Upper lobe of right lung (tissue), 1 donor: ENCODE measurements around the gene BFSP2. TPM values are rescaled to one million over a fixed set of nuclear protein-coding genes. Genes with fewer than 3 reads are reported as not detected.

ENCODE experiments used
- ATAC-seq: fragments of 200-7000 bp; cut with Tn5 transposase; one replicate; pipeline ENCODE4 v1.9.1; 2020; ENCODE audit warnings: mild to moderate bottlenecking, moderate library complexity
- DNase-seq: peaks from one replicate; pipeline ENCODE4 v3.0.0-alpha.2; 2020
- H3K27ac ChIP-seq: fragments of 200-600 bp; one replicate; pipeline ENCODE4 v1.8.0; 2022
- H3K27me3 ChIP-seq: fragments of 200-600 bp; one replicate; pipeline ENCODE4 v1.8.0; 2022; ENCODE audit warnings: mild to moderate bottlenecking
- H3K36me3 ChIP-seq: fragments of 200-600 bp; one replicate; pipeline ENCODE4 v1.8.0; 2022
- H3K4me1 ChIP-seq: fragments of 200-600 bp; one replicate; pipeline ENCODE4 v1.8.0; 2022
- H3K4me3 ChIP-seq: fragments of 200-600 bp; one replicate; pipeline ENCODE4 v1.8.0; 2022; ENCODE audit warnings: mild to moderate bottlenecking
- H3K9me3 ChIP-seq: fragments of 200-600 bp; one replicate; pipeline ENCODE4 v1.8.0; 2022
- CTCF ChIP-seq: fragments of 200-600 bp; IDR thresholded peaks from one replicate; pipeline ENCODE4 v1.8.0; 2022; ENCODE audit warnings: antibody characterized with exemption
- intact Hi-C: fragments of 100-400 bp; cut with DNase I; formaldehyde crosslinking; loops from one replicate; pipeline ENCODE4 v1.11.0; 2022
- total RNA-seq: library from RNA; stranded (reverse); fragmentation: NEBNext Ultra II Directional; extraction: Animal tissue kit (Norgen Biotek cat#: 25700); gene quantifications from one replicate; pipeline ENCODE4 v1.2.1, GENCODE V29; 2021
- donor health status: DM: no; HTN: yes; CAD: no; lungs with severe emphysema.

The BFSP2 gene
- total RNA-seq, 1 donor from 2014 or later = not detected

GRCh38 chr3:133377396-133377795 is 22.5 kb upstream of the BFSP2 start:
- DNase-seq (no peak), ATAC-seq (peak; percentile 19)
- Histone ChIP-seq H3K4me1 (no peaks in the 10 kb centered on the region), H3K27me3 (no peaks in the 10 kb centered on the region), H3K4me3 (no peak overlapping the region), H3K36me3 (no peaks in the 10 kb centered on the region), H3K9me3 (no peaks in the 10 kb centered on the region), H3K27ac (no peak overlapping the region)
- TF ChIP-seq CTCF = peak; percentile 28
- intact Hi-C loops = no loop called here

- Histone ChIP-seq H3K9me3 (no peaks in the 10 kb centered on the region), H3K4me3 (no peak overlapping the region), H3K4me1 (peaks cover 5% of the 10 kb centered on the region), H3K27ac (no peak overlapping the region), H3K36me3 (no peaks in the 10 kb centered on the region), H3K27me3 (no peaks in the 10 kb centered on the region)
- ATAC-seq (no peak), DNase-seq (no peak)
- no peak for TF ChIP-seq CTCF
- intact Hi-C loops = loop anchor here (5.0 kb wide), 1 partner anchor 338 kb away; no protein-coding TSS in a partner anchor
Measured at GRCh38 chr3:133379926-133380325, 19.9 kb upstream of the BFSP2 start.

GRCh38 chr3:133380481-133381225 is 19.2 kb upstream of the BFSP2 start:
- no peak for DNase-seq
- Histone ChIP-seq H3K4me3 (no peak overlapping the region), H3K27ac (no peak overlapping the region), H3K36me3 (no peaks in the 10 kb centered on the region), H3K4me1 (peaks cover 5% of the 10 kb centered on the region), H3K27me3 (no peaks in the 10 kb centered on the region), H3K9me3 (no peaks in the 10 kb centered on the region)
- no peak for TF ChIP-seq CTCF
- ATAC-seq = no peak
- intact Hi-C loops = loop anchor here (5.0 kb wide), 1 partner anchor 338 kb away; no protein-coding TSS in a partner anchor

GRCh38 chr3:133381346-133382109 is 18.3 kb upstream of the BFSP2 start:
- H3K27ac ChIP-seq = no peak overlapping the region
- H3K4me1 ChIP-seq = peaks cover 5% of the 10 kb centered on the region
- no peaks in the 10 kb centered on the region for H3K36me3 ChIP-seq
- no peak for DNase-seq
- ATAC-seq = no peak
- H3K9me3 ChIP-seq = no peaks in the 10 kb centered on the region
- no peak for TF ChIP-seq CTCF
- no peaks in the 10 kb centered on the region for H3K27me3 ChIP-seq
- H3K4me3 ChIP-seq = no peak overlapping the region
- intact Hi-C loops = loop anchor here (5.0 kb wide), 1 partner anchor 339 kb away; no protein-coding TSS in a partner anchor

GRCh38 chr3:133383175-133383574 is 16.7 kb upstream of the BFSP2 start:
- ATAC-seq = peak; percentile 79
- Histone ChIP-seq H3K9me3 (no peaks in the 10 kb centered on the region), H3K4me3 (no peak overlapping the region), H3K36me3 (no peaks in the 10 kb centered on the region), H3K4me1 (peaks cover 5% of the 10 kb centered on the region), H3K27ac (no peak overlapping the region), H3K27me3 (no peaks in the 10 kb centered on the region)
- intact Hi-C loops = loop anchor here (5.0 kb wide), 1 partner anchor 341 kb away; no protein-coding TSS in a partner anchor
- no peak for DNase-seq
- TF ChIP-seq CTCF = no peak
